Mammary epithelial cell (primary cell): ENCODE data around the gene CNEP1R1.

ENCODE experiments used
- EZH2 ChIP-seq: IDR thresholded peaks from 2 replicates; pipeline ENCODE4 v1.6.1; 2012; ENCODE audit warnings: low read length, inconsistent platforms, borderline replicate concordance
- TF ChIP-seq, protein P1 (sequence below), 2 donors: IDR thresholded peaks in 1 of 2; conservative IDR thresholded peaks in 1 of 2; 2 replicates each; pipeline ENCODE4 v1.5.1; 2011 to 2012; ENCODE audit warnings: inconsistent platforms in 2 of 2, low read length in 2 of 2, mild to moderate bottlenecking in 2 of 2, control low read depth in 1 of 2, low read depth in 1 of 2; ENCODE audit not compliant: insufficient read depth in 1 of 2; ENCODE audit errors: extremely low read depth in 1 of 2

DNA sequence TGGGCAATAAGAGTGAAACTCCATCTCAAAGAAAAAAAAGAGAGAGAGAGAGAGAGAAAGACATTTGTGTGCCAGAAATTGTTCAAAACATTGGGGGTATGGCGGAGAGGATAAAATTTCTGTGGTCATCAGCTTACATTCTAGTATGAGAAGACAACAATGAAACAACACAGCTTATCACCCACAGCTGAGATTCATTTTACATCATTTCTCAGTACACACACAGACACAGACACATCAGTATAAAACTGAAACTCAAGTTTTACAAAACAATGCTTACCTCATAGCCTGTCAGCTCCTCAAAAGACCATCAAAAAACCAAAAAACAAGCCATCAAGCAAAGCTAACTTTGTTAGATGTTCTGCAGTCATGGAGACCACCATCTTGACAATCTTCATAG, 31.4 kb upstream of the CNEP1R1 start:
- TF ChIP-seq, protein P1, sequence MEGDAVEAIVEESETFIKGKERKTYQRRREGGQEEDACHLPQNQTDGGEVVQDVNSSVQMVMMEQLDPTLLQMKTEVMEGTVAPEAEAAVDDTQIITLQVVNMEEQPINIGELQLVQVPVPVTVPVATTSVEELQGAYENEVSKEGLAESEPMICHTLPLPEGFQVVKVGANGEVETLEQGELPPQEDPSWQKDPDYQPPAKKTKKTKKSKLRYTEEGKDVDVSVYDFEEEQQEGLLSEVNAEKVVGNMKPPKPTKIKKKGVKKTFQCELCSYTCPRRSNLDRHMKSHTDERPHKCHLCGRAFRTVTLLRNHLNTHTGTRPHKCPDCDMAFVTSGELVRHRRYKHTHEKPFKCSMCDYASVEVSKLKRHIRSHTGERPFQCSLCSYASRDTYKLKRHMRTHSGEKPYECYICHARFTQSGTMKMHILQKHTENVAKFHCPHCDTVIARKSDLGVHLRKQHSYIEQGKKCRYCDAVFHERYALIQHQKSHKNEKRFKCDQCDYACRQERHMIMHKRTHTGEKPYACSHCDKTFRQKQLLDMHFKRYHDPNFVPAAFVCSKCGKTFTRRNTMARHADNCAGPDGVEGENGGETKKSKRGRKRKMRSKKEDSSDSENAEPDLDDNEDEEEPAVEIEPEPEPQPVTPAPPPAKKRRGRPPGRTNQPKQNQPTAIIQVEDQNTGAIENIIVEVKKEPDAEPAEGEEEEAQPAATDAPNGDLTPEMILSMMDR (conservative IDR thresholded peaks at IDR 0.05 in 1 of 2, IDR thresholded peaks at IDR 0.05 in 1 of 2; ENCODE audit: extremely low read depth in 1 of 2, insufficient read depth in 1 of 2, low read depth in 1 of 2, low read length in 2 of 2) = no peak
- TF ChIP-seq EZH2 = no peak
